ENCODE measurements around the gene FHOD1. TPM values are rescaled to one million over a fixed set of nuclear protein-coding genes. Genes with fewer than 3 reads are reported as not detected.

FHOD1 gene
- polyA plus RNA-seq, 3 donors = 5.1 to 152 (median 5.5) TPM

DNA sequence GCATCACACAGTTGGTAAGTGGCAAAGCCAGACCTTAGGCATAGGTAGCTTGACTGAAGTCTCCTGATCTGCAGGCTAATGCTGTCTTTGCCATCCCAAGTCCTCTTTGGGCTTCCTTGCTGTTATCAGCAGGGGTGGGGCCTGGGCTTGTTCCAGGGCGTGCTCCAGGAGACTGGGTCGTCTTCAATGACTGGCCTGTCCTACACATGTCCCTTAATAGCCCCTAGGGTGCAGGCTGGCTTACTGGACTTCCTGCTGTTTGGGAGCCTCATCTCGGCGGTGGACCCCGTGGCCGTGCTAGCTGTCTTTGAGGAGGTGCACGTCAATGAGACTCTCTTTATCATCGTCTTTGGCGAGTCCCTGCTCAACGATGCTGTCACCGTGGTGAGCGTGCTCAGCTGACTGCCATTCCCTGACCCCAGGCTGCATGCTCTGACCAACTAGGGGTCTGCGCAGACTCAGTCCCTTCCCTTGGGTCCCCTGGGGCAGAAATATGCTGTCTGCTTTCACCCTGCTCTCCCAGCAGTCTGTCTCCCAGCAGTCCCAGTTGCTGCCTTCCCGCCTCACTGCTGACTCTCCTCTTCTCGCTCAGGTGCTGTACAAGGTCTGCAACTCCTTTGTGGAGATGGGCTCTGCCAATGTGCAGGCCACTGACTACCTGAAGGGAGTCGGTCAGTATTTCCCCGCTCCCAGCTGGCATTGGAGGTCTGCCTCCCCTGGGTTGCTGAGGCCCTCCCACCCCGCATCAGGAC, 7.7 kb upstream of the FHOD1 start:
- Mint-ChIP-seq H3K27me3 (ENCODE audit: low read depth in 3 of 3) (peaks cover 12 to 28% (median 19%) of the 10 kb centered on the region in 3 donors), H3K27ac (peak overlapping the region in 1 of 7 donors; percentile 64), H3K9me3 (peaks cover 0 to 3% (median 0%) of the 10 kb centered on the region in 7 donors), H3K4me1 (peaks cover 2% of the 10 kb centered on the region), H3K36me3 (peaks cover 0 to 2% of the 10 kb centered on the region in 2 donors), H3K4me3 (no peak overlapping the region)
- Histone ChIP-seq H3K79me2 (ENCODE audit: insufficient read depth, low read length) (no peaks in the 10 kb centered on the region), H3K36me3 (replicated peaks in 1 of 2; ENCODE audit: control insufficient read depth in 1 of 2, insufficient read depth in 2 of 2, low read length in 2 of 2) (no peaks in the 10 kb centered on the region), H4K20me1 (ENCODE audit: insufficient read depth, low read length) (no peaks in the 10 kb centered on the region), H3K4me2 (replicated peaks; ENCODE audit: extremely low read depth, low read length, poor library complexity, severe bottlenecking) (no peak overlapping the region), H3K4me1 (ENCODE audit: control insufficient read depth in 1 of 2, insufficient read depth in 2 of 2, low read length in 2 of 2) (no peaks in the 10 kb centered on the region), H3K27ac (ENCODE audit: low read depth in 1 of 2, low read length in 2 of 2) (no peak overlapping the region), H3K4me3 (replicated peaks in 1 of 3; ENCODE audit: low read depth in 2 of 3, low read length in 3 of 3) (no peak overlapping the region), H3K27me3 (ENCODE audit: control insufficient read depth in 2 of 2, insufficient read depth in 2 of 2, low read length in 2 of 2) (peaks cover 8 to 12% of the 10 kb centered on the region in 2 donors), H2AFZ (ENCODE audit: insufficient read depth, low read depth, low read length, poor library complexity, severe bottlenecking) (no peak overlapping the region), H3K9ac (ENCODE audit: insufficient read depth, low read length, poor library complexity, severe bottlenecking) (no peak overlapping the region), H3K9me3 (replicated peaks in 1 of 2; ENCODE audit: control insufficient read depth in 1 of 2, insufficient read depth in 1 of 2, low read length in 2 of 2) (no peaks in the 10 kb centered on the region)
- DNase-seq = no peak
- 99% methylated on average over 16 of the region's 18 CpGs for WGBS (ENCODE audit: insufficient coverage)
- TF ChIP-seq, protein P1, sequence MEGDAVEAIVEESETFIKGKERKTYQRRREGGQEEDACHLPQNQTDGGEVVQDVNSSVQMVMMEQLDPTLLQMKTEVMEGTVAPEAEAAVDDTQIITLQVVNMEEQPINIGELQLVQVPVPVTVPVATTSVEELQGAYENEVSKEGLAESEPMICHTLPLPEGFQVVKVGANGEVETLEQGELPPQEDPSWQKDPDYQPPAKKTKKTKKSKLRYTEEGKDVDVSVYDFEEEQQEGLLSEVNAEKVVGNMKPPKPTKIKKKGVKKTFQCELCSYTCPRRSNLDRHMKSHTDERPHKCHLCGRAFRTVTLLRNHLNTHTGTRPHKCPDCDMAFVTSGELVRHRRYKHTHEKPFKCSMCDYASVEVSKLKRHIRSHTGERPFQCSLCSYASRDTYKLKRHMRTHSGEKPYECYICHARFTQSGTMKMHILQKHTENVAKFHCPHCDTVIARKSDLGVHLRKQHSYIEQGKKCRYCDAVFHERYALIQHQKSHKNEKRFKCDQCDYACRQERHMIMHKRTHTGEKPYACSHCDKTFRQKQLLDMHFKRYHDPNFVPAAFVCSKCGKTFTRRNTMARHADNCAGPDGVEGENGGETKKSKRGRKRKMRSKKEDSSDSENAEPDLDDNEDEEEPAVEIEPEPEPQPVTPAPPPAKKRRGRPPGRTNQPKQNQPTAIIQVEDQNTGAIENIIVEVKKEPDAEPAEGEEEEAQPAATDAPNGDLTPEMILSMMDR (IDR thresholded peaks at IDR 0.05) = no peak
- intact Hi-C loops (cut with micrococcal nuclease) = no loop called here

- no peak overlapping the region for H2AFZ ChIP-seq (ENCODE audit: insufficient read depth, low read depth, low read length, poor library complexity, severe bottlenecking)
- TF ChIP-seq, protein P1 (IDR thresholded peaks at IDR 0.05) = no peak
- Mint-ChIP-seq H3K4me1 (peaks cover 19% of the 10 kb centered on the region), H3K4me3 (no peak overlapping the region), H3K36me3 (peaks cover 3 to 4% of the 10 kb centered on the region in 2 donors), H3K27me3 (ENCODE audit: low read depth in 3 of 3) (peaks cover 25 to 47% (median 33%) of the 10 kb centered on the region in 3 donors), H3K9me3 (peaks cover 0 to 7% (median 4%) of the 10 kb centered on the region in 7 donors), H3K27ac (peak overlapping the region in 1 of 7 donors; percentile 50)
- H3K4me2 ChIP-seq (replicated peaks; ENCODE audit: extremely low read depth, low read length, poor library complexity, severe bottlenecking) = no peak overlapping the region
- H3K79me2 ChIP-seq (ENCODE audit: insufficient read depth, low read length) = no peaks in the 10 kb centered on the region
- no peak overlapping the region for H3K4me3 ChIP-seq (replicated peaks in 1 of 3; ENCODE audit: low read depth in 2 of 3, low read length in 3 of 3)
- no peak overlapping the region for H3K9ac ChIP-seq (ENCODE audit: insufficient read depth, low read length, poor library complexity, severe bottlenecking)
- peaks cover 24 to 31% of the 10 kb centered on the region in 2 donors for H3K27me3 ChIP-seq (ENCODE audit: control insufficient read depth in 2 of 2, insufficient read depth in 2 of 2, low read length in 2 of 2)
- no peaks in the 10 kb centered on the region for H4K20me1 ChIP-seq (ENCODE audit: insufficient read depth, low read length)
- 100% methylated on average over 3 of the region's 4 CpGs for WGBS (ENCODE audit: insufficient coverage)
- no peak for DNase-seq
- H3K4me1 ChIP-seq (ENCODE audit: control insufficient read depth in 1 of 2, insufficient read depth in 2 of 2, low read length in 2 of 2) = peaks cover 14% of the 10 kb centered on the region in 2 donors
- H3K9me3 ChIP-seq (replicated peaks in 1 of 2; ENCODE audit: control insufficient read depth in 1 of 2, insufficient read depth in 1 of 2, low read length in 2 of 2) = no peaks in the 10 kb centered on the region
- intact Hi-C loops (cut with micrococcal nuclease) = no loop called here
- no peak overlapping the region for H3K27ac ChIP-seq (ENCODE audit: low read depth in 1 of 2, low read length in 2 of 2)
- no peaks in the 10 kb centered on the region for H3K36me3 ChIP-seq (replicated peaks in 1 of 2; ENCODE audit: control insufficient read depth in 1 of 2, insufficient read depth in 2 of 2, low read length in 2 of 2)
These were observed 5.6 kb upstream of the FHOD1 start for GRCh38 chr16:67252609-67253497.

All from CD14-positive monocyte (primary cell).